ENCODE results near the gene EPHA6. TPM values are rescaled to one million over a fixed set of nuclear protein-coding genes. Genes with fewer than 3 reads are reported as not detected.

The EPHA6 gene
- total RNA-seq, 1 experiment from 2014 or later: 0.61 TPM

DNA sequence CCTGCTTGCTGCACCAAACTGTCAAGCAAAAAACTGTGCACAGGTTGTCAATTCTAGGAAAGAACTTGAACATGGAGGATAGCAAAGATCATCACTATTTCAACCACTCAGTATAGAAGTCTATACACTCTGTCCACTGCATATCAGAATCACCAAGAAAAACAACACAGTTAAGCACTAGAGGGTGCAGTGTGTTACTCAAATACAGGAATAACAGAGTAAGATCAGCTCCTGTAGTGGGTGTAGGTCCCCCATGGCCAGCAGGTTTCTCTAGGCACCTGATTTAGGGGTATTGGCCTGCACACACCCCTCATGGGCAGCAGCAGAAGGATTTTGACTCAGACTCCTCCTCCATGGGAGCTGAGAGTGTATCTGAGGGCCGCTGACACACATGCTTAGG, 464.1 kb downstream of the EPHA6 start:
- Histone ChIP-seq H4K8ac (replicated peaks; ENCODE audit: insufficient read length, low read depth, low read length) (no peak overlapping the region), H3K79me2 (ENCODE audit: insufficient read depth, low read length) (no peaks in the 10 kb centered on the region), H4K5ac (ENCODE audit: insufficient read length, low read depth, low read length) (no peak overlapping the region), H3K27me3 (ENCODE audit: insufficient read depth, low read length) (no peaks in the 10 kb centered on the region), H3K23ac (ENCODE audit: insufficient read length, low read depth, low read length) (no peak overlapping the region), H2AK5ac (ENCODE audit: insufficient read length, low read length) (no peak overlapping the region), H3K4ac (ENCODE audit: low read depth, low read length) (no peak overlapping the region), H4K20me1 (ENCODE audit: control insufficient read depth, insufficient read depth, insufficient read length) (no peaks in the 10 kb centered on the region), H2BK5ac (ENCODE audit: insufficient read length, low read length) (no peak overlapping the region), H2BK15ac (ENCODE audit: low read depth, low read length) (no peak overlapping the region), H3K79me1 (ENCODE audit: insufficient read depth, low read depth, low read length, poor library complexity, severe bottlenecking) (no peaks in the 10 kb centered on the region), H3K14ac (ENCODE audit: insufficient read depth, low read length) (no peak overlapping the region), H3T11ph (ENCODE audit: low read length) (no peak overlapping the region), H4K91ac (ENCODE audit: insufficient read length, low read depth, low read length) (no peak overlapping the region), H2BK20ac (ENCODE audit: low read depth, low read length, poor library complexity, severe bottlenecking) (no peak overlapping the region), H3K23me2 (ENCODE audit: insufficient read length, low read depth, low read length, poor library complexity, severe bottlenecking) (no peaks in the 10 kb centered on the region), H2BK12ac (ENCODE audit: insufficient read length, low read depth, low read length) (no peak overlapping the region), H3K27ac (ENCODE audit: insufficient read length, low read depth, low read length) (no peak overlapping the region), H2AFZ (ENCODE audit: low read length) (no peak overlapping the region), H3K18ac (ENCODE audit: insufficient read length, low read depth, low read length) (no peak overlapping the region), H3K4me1 (ENCODE audit: insufficient read depth, low read length) (peaks cover 2% of the 10 kb centered on the region; the same call in 1 of the 2 replicates), H3K9me3 (ENCODE audit: control insufficient read depth, low read depth, low read length) (no peaks in the 10 kb centered on the region), H2BK120ac (ENCODE audit: low read depth, low read length, poor library complexity, severe bottlenecking) (no peak overlapping the region), H3K9ac (ENCODE audit: extremely low read depth, insufficient read length, low read length) (no peak overlapping the region), H3K4me2 (ENCODE audit: insufficient read depth, insufficient read length, low read length) (no peak overlapping the region), H3K56ac (ENCODE audit: insufficient read length, low read depth, low read length) (no peak overlapping the region)
- WGBS (ENCODE audit: extremely low coverage, insufficient read length, low lambda C conversion rate): no CpG with 5 or more reads among the region's 1 CpG
- H3K27ac Mint-ChIP-seq: 0 out of 7 replicates have a peak overlapping the region, but pooled peaks of 1 of the 3 experiments have one; percentile 62
- H3K27me3 Mint-ChIP-seq (ENCODE audit: low read depth): no peaks in the 10 kb centered on the region
- H3K4me3 Mint-ChIP-seq: no peak overlapping the region
- TF ChIP-seq CTCF (conservative IDR thresholded peaks at IDR 0.05): peak; percentile 15; the same call in 1 of the 3 replicates
- H3K4me1 Mint-ChIP-seq: peaks cover 12 to 30% of the 10 kb centered on the region in 2 experiments
- peaks cover 0 to 8% (median 4%) of the 10 kb centered on the region in 3 experiments; a peak in 4 of 7 replicates for H3K36me3 Mint-ChIP-seq (ENCODE audit: insufficient read depth in 1 of 3, low read depth in 3 of 3)
- DNase-seq: no peak
- H3K9me3 Mint-ChIP-seq: no peaks in the 10 kb centered on the region; a peak in 1 of 5 replicates
